GM18502 (cell line): ENCODE results near the gene ENPP5.

Source experiments
- ATAC-seq: cut with Tn5 transposase; IDR thresholded peaks from one replicate; pipeline ENCODE4 v1.9.1; 2021; ENCODE audit warnings: mild to moderate bottlenecking; ENCODE audit not compliant: unreplicated experiment, poor library complexity

ENPP5 gene

GRCh38 chr6:46170357-46171289, at the start of gene ENPP5:
TSS of gene ENPP5 (minus strand) at chr6:46170980. CDS start at chr6:46168262, 2,718 bp downstream.
- ATAC-seq = peak; percentile 85

GRCh38 chr6:46219661-46220060, 48.9 kb upstream of the ENPP5 start:
- no peak for ATAC-seq

- ATAC-seq = no peak
Measured at GRCh38 chr6:46218457-46218856, 47.7 kb upstream of the ENPP5 start.

- peak; percentile 71 for ATAC-seq
Measured at GRCh38 chr6:46217671-46218131, 46.9 kb upstream of the ENPP5 start.

- no peak for ATAC-seq
Measured at GRCh38 chr6:46216879-46217278, 46.1 kb upstream of the ENPP5 start.

DNA sequence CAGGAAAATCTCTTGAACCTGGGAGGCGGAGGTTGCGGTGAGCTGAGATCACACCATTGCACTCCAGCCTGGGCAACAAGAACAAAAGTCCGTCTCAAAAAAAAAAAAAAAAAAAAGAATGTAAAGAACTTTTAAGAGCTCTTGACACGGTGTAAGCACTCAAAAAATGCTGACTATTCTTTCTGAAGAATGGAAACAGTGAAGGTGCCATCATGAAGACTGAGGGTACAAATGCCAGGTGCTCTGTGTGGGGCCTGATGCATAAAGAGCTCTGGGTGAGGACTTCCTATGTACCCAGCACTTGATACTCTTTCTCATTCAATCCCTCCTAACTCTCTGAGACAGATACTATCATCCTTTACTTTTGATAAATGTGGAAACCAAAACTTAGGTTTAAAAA, 45.0 kb upstream of the ENPP5 start:
- ATAC-seq = no peak

GRCh38 chr6:46215213-46215612, 44.4 kb upstream of the ENPP5 start:
- ATAC-seq = no peak

GRCh38 chr6:46211917-46212316, 41.1 kb upstream of the ENPP5 start:
- ATAC-seq = no peak

DNA sequence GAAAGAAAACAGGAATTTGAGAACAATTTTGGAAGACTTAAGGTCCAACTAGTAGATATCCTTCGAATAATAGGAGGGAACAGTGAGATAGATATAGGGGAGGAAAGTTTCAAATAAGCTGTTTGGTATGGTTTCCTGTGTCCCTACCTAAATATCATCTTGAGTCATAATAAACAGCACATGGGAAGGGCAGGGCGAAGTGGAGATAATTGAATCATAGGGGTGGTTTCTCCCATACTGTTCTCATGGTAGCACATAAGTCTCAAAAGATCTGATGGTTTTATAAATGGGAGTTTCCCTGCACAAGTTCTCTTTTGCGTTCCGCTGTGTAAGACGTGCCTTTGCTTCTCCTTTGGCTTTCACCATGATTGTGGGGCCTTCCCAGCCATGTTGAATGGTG, 39.5 kb upstream of the ENPP5 start:
- no peak for ATAC-seq

DNA sequence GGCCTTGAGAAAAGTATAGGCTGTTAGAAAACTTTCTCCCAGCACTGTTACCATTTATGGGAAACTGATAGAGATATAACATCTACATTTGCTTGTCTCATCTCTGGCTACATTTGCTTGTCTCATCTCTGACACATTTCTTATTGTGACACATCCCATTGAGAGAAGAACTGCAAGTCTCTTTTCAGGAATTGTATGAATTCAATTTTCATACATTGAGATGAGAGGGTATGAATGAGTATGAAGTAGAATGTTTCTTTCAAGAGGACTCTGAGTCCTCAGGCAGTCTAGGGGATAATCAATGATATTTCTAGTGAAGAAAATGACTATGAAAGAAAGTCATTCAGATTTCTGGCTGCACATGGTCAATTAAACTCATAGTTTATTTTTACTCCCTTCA, 37.5 kb upstream of the ENPP5 start:
- ATAC-seq = no peak

- ATAC-seq = no peak
Measured at GRCh38 chr6:46207174-46207573, 36.4 kb upstream of the ENPP5 start.

- ATAC-seq = no peak
Measured at GRCh38 chr6:46204880-46205650, 34.3 kb upstream of the ENPP5 start.

DNA sequence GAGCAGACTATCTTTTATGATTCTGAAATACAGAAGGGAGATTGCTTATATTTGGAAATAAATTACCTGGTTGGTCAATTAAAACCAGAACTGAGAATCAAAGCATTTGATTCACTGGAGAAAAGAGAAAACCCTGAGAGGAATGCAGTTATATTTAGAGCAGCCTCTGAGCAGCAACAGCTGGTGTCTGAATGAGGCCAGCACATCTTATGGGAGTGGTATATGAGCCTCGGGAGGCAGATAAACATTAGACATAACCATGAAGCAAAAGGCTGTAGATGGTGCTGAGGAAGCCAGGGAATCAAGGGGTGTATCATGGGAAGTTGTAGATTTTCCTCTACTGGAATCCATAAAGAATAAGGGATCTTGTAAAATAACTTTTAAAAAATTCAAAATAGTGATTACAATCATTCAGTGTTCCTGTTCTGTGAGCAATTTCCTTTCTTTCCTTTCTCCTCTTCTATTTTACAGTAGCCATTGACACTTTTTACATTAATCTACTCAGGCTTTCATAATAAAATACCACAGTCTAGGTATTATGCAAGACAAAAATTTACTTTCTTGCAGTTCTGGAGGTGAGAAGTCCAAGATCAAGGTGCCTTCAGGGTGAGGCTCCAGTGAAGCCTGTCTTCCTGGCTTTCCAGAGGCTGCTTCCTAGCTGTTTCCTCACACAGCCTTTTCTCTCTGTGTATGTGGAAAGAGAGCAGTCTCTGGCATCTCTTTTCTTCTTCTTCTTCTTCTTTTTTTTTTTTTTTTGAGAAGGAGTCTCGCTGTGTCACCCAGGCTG, 32.8 kb upstream of the ENPP5 start:
- ATAC-seq = no peak

- ATAC-seq = no peak
Measured at GRCh38 chr6:46201702-46202101, 30.9 kb upstream of the ENPP5 start.

DNA sequence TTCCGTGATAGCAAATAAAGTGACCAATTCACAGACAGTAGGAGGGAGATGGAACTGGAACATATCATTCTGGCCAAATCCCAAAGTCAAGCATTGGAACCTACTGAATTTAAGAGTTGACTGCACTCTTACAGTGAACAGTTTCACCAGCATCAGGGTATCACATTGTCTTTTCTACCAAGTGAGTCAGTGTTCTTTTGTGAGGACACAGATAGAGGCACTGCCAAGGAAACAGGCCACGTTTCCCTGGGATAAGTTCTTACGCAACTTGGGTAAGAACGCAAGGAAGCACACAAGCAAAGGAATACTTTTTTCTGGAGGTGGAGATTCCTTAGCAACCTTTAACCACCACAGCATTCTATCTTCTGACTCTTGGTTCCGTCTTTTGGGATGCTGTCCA, 28.6 kb upstream of the ENPP5 start:
- no peak for ATAC-seq

GRCh38 chr6:46191961-46192360, 21.2 kb upstream of the ENPP5 start:
- ATAC-seq = no peak

GRCh38 chr6:46190889-46191288, 20.1 kb upstream of the ENPP5 start:
- ATAC-seq = no peak

- ATAC-seq = no peak
Measured at GRCh38 chr6:46189726-46190125, 18.9 kb upstream of the ENPP5 start.

DNA sequence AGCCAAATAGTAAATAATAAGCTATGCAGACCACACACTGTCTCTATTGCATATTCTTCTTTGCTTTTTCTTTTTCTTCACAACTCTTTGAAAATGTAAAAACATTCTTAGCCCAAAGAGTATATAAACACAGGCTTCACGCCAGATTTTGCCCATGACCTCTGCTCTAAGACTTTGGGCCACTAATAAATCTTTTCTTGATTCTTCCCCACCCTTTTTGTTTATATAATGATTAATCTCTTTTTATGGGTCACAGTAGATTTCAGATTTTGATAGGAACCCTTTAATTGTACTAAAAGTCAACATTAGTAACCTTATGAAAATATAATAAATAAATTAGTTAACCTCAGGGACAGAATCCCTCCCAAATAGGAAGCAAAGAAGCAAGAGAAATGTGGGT, 15.8 kb upstream of the ENPP5 start:
- ATAC-seq = no peak

GRCh38 chr6:46184114-46184513, 13.3 kb upstream of the ENPP5 start:
- ATAC-seq = no peak

GRCh38 chr6:46175976-46176375, 5.2 kb upstream of the ENPP5 start:
- peak; percentile 38 for ATAC-seq
